Measurements from ENCODE around the gene RAPGEF1.

DNA sequence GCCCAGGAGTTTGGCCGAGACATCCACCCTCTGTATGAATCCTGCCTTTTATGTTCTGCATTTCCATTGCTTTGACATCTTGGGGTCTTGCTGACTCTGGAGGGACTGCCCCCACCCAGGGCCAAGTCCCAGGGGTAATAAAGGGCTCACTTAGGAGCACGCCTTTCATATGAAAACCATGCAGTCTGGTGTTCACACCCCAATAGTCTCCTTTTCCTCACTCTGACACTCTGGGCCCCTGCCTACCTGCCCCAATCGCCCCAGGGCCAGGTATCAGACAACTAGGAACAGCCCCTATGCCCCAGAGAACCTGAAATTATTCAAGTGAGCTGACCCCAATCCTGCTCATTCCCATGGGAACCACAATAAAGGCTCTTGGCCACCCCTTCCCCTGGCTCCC is 33.1 kb upstream of the RAPGEF1 start:
- TF ChIP-seq, protein P1, sequence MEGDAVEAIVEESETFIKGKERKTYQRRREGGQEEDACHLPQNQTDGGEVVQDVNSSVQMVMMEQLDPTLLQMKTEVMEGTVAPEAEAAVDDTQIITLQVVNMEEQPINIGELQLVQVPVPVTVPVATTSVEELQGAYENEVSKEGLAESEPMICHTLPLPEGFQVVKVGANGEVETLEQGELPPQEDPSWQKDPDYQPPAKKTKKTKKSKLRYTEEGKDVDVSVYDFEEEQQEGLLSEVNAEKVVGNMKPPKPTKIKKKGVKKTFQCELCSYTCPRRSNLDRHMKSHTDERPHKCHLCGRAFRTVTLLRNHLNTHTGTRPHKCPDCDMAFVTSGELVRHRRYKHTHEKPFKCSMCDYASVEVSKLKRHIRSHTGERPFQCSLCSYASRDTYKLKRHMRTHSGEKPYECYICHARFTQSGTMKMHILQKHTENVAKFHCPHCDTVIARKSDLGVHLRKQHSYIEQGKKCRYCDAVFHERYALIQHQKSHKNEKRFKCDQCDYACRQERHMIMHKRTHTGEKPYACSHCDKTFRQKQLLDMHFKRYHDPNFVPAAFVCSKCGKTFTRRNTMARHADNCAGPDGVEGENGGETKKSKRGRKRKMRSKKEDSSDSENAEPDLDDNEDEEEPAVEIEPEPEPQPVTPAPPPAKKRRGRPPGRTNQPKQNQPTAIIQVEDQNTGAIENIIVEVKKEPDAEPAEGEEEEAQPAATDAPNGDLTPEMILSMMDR (IDR thresholded peaks at IDR 0.05) = no peak
- TF ChIP-seq EZH2 (IDR thresholded peaks at IDR 0.05) = no peak
- no peak for TF ChIP-seq EZH2phosphoT487 (IDR thresholded peaks at IDR 0.05)
